Adrenal gland (tissue), 5 donors: Measurements from ENCODE around the gene IL15.

Experiments
- CTCF ChIP-seq, 6 experiments: fragments of 450-650 bp in 4 of 6; fragments of 200-600 bp in 2 of 6; sonication (generic) in 1 of 6; IDR thresholded peaks; 1 replicate in 5 of 6; 2 replicates in 1 of 6; pipeline versions ENCODE4 v1.5.1 to v1.8.0; 2016 to 2021; ENCODE audit warnings: antibody characterized with exemption in 6 of 6, mild to moderate bottlenecking in 2 of 6, moderate library complexity in 1 of 6
- POLR2A ChIP-seq, 2 donors: fragments of 450-650 bp; IDR thresholded peaks; one replicate each; pipeline ENCODE4 v1.6.1; 2017; ENCODE audit warnings: antibody characterized with exemption in 2 of 2, mild to moderate bottlenecking in 2 of 2, moderate library complexity in 1 of 2
- donor health status: DM: no; HTN: no; CAD: no.

GRCh38 chr4:141719585-141719984 is 83.2 kb downstream of the IL15 start:
- TF ChIP-seq CTCF (IDR thresholded peaks at IDR 0.05) (no peak), POLR2A (IDR thresholded peaks at IDR 0.05) (no peak)
